ENCODE measurements around the gene C12orf42.
"Not testable (repeated sequence)": the region's sequence is repeated elsewhere in the genome, so short reads cannot be mapped to it uniquely, and the experiment has no call there.

C12orf42 gene

DNA sequence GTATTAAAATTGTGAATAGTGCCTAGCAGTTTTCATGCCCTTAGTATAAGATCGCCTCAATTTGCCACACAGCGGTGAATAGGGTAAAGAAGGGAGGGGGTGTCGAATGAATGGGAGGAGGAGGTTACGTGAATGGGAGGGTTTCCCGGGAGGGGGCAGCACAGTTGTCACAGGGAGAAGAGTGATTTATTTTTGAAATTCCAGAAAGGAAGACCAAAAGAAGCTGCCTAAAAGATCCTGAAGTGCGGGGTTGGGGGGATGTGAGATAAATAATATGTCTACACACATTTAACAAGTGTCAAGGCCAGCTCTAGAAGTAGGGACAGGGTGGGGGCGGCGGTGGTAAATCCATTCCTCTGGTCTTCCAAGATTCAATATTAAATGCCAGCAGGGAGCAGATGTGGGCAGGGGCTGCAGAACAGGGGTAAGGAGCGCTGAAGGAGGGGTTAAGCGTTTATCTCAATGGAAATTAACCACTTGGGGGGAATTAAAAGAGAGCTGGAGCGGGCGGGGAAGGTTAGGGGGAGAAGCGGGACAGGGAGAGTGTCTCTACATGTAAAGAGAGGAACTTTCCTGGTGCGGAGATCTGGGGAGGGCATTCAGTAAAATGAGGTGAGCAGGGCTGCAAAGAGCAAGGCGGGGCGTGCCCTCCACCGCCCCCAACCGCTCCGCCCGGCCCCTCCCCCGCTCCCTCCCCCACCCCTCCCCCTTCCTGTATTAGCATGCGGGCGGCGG is 867 bp downstream of the C12orf42 start:
- DNase-seq (ENCODE audit: low read depth, low spot score): no peak

DNA sequence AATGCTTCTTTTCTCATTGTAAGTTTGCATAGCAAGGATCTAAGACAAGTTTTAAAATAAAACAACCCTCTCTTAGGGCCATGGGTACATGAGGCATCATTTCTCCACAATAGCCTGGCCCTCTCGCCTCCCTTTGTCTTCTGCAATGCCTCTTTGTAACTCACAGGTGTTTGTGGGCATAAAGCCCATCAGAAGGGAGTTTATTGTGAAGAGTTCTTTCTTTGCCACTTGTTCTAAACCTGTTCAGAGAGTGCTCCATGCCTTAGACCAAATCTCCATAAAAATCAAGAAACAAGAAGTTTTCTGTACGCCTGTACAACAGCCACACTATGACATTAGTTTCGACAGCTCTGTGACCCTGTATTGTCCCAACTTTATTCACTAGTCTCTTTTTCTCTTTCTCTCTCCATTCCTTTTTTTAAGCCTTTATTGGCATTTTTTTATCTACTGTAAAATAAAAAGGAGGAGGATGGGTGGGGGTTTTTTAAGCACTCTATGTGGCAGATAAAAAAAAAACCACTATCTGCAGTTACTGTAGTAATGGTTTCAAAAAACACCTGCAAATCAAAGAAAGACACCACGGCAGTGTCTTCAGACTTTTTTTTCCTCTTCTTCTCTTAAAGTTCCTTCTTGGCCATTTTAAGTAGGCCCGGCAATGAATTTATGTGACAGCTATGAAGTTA is 1.6 kb downstream of the C12orf42 start:
- DNase-seq (ENCODE audit: low read depth, low spot score): no peak

DNA sequence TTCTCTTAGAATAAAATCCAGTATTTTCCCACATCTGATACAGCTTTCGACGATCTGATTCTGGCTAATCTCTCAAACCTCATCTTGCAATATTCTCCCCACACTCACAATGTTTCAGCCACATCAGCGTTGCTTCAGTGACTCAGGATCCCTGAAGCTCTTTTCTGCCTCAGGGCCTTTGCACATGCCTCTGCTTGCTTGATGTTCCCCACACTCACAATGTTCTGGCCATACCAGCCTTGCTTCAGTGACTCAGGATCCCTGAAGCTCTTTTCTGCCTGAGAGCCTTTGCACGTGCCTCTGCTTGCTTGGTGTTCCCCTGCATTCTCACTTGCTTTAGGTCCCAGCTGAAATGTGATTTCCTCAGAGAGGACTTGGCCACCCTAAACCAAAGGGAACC is 2.6 kb downstream of the C12orf42 start:
- DNase-seq (ENCODE audit: low read depth, low spot score): no peak

DNA sequence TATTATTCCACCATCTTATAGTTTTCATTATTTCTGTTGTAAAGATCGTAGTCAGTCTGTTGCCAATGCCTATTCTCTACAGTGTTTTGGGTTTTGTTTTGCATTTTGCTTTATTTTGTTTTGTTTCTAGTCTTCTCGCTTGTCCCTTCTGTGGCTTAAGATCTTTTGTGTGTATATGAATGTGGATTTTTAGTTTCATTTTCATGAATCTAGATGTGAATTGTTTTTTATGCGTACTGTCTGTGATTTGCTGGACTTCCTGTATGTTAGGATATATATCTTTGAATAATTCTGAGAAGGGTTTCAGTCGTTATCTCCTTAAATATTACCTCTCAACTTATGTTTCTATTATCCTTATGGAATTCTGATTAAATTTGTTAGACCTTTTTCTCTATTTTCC is 13.4 kb downstream of the C12orf42 start:
- DNase-seq (ENCODE audit: low read depth, low spot score): no peak

DNA sequence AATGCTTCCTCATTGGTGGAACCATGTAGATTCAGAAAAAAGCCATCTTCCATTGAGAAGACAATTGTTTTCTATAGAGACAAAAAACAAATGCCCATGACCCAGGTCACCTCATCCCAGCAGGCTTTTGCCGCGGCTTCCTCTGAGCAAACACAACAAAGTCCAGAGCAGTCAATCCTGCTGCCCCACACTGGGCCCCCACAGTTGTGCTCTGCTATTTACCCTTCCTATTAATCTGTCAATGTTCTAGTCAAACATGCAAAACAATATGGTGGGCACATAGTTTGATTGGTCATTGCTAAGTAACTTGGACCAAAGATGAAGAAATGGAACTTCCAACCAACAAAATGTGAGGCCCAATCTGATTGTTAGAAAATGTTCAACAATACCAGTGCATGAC is 20.7 kb downstream of the C12orf42 start:
- no peak for DNase-seq (ENCODE audit: low read depth, low spot score)

DNA sequence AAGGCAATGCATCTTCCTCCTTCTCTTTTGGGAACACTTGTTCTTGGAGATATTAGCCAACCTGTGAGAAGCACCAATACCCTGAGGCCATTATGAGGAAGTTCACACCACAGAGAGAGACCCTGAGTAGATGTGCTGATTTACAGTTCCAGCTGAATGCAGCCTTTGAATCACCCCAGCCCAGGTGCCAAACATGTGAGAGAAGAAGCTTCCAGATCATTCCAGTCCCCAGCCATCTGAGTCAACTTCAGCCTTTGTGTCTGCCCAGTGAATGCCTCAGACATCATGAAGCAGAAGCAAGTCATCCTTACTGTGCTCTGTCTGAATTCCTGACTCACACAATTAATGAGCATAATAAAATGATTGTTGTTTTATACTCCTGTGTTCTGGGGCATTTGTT is 25.1 kb downstream of the C12orf42 start:
- DNase-seq (ENCODE audit: low read depth, low spot score): peak; percentile 33

DNA sequence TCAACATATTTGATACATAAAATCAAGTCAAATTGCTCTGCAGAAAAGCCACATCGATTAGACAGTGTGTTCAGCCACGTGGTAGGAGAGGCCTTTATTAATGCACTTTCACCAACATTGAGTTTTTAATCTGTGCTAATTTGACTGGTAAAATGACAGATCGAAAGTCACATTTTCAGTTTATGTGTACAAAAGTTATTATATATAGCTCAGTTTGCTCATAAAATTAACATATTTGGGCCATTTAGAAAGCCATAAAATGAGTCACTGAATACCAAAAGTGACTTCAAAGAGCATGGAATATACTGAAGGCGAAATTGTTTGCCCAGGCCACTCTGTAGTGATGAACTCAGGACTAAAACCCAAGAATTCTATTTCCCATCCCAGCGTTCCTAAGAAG is 26.0 kb downstream of the C12orf42 start:
- DNase-seq (ENCODE audit: low read depth, low spot score): no peak

DNA sequence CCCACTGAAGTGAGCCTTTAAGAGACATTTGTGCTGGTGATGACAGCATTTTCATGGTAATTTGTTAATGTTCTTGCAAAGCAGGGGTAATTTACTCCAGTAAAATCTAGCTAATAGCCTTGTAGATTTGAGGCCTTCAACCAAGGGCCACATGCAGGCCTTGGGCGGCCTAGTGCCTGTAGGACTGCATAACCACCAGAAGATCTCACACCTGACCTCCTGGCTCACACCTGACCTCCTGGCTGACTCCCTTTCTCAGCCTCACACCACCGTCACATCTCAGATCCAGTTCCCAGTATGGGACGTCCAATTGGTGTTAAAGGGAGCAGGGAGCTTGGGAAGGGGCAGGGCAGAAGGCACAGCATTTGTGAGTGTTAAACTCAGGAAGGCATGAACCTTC is 26.9 kb downstream of the C12orf42 start:
- DNase-seq (ENCODE audit: low read depth, low spot score): no peak

DNA sequence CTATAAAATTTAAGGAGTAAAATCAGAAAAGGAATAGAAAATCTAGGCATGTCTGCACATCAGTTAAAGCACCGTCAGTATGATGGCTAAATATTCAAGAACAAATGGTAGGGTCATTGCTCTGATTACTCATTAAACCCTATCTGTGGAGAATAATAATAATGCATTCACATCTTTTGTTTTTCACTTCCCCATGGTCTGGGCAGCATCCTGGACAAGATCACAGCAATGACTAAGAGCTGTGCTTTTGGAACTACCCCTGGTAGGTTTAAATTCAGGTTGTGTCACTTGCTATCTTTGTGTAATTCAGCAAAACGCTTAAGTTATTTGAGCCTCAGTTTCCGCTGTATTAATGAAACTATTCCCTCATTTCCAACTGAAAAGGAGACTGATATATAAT is 33.1 kb downstream of the C12orf42 start:
- no peak for DNase-seq (ENCODE audit: low read depth, low spot score)

DNA sequence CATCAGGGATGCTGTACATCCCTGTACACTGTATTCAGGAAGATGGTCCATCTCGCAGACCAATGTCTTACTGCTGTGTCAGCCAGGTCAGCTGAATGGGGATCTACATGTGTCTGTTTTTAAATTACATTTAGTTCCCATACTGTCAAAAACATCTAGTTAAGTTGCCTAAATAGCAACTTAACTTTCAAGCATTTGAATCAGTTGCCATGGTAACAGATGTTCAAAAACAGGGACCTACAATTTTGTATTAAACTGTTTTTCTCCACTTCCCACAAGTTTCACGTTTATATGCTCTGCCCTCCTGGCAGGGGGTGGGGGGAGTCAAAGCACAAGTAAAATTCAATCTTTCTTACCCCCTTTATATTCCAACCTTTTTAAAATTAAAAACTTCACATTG is 38.3 kb downstream of the C12orf42 start:
- no peak for DNase-seq (ENCODE audit: low read depth, low spot score)

DNA sequence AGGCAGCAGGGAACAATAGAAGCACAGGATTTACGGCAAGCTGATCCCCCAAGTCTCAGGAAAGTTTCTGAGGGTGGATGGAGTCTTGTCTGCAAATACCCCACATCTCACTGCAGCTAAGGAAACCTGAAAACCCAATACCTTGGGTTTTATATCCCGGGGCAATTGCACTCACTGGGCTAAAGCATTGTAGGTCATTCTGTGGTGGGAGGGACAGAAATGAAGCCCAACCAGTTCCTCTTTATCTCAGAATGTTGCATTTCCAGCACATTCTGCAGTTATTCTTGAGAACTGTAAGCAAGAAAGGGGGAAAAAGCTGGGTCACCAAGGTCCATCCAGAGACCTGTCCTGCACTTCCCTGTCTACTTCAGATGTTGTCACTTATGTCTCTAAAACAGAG is 39.8 kb downstream of the C12orf42 start:
- DNase-seq (ENCODE audit: low read depth, low spot score): no peak

DNA sequence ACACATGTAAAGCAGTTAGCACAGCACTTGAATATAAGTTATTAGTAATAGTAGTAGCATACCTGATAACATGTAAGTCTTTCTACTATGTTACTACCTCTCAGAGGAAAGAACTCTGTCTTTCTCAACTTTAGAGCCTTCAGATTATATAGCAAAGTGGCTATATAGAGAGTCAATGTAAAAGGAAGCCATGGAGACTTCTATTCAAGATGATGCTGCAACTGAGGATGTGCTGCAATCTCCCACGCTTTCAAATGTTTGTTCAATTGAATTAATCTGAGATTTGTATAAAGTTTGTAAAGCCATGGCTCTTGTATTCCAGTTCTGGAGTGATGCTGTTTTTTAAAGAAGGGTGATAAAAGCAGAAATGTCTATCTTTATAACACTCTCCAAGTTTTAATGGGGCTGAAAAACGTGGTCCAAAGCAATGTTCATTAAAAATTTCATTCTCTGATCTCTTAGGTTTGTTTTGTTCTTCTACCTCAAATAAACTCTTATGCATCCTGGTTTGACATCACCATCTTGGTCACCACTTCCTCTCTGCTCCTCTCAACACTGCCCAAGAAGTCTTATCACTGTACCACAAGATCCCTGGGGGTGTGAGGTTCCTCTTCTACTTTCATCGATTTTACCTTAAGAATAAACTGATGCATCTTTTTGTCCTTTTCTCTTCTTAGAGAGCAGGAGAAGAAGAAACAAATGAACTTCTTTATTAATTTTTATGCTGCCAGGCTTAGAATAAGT is 40.6 kb downstream of the C12orf42 start:
- DNase-seq (ENCODE audit: low read depth, low spot score): no peak

DNA sequence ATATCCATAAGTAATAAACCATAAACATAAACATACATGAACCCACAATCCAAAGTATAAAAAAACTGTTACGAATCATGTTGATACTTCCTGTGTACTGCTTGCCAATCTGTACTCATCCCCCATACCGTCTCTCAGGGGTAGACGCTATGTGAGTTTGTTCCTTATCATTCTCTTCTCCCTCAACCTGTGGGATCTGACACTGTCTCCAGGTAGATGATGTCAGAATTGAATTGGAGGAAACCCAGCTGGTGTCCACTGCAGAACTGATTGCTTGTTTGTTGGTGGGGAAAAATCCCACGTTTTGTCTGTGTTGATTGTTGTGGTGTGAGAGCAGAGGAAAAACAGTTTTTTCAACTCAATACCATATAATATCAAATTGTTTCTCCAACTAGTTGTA is 50.8 kb downstream of the C12orf42 start:
- no peak for DNase-seq (ENCODE audit: low read depth, low spot score)

DNA sequence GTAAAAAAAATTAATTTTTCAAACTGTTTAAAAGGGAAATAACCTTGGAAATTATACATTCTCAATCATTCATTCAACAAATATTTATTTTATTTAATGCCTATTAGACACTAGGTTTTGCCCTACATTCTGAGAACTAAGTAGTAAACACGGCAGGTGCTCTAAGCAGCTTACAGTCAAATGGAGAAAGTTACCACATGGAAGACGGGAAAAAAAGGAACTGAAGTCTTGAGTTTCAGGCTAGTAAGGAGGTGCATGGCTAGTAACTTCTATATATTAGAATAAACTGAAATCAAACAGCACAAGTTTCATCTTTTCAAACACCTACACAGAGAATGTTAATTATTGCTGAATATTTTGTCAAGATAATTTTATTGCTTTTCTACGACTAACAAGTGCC is 52.9 kb downstream of the C12orf42 start:
- no peak for DNase-seq (ENCODE audit: low read depth, low spot score)

DNA sequence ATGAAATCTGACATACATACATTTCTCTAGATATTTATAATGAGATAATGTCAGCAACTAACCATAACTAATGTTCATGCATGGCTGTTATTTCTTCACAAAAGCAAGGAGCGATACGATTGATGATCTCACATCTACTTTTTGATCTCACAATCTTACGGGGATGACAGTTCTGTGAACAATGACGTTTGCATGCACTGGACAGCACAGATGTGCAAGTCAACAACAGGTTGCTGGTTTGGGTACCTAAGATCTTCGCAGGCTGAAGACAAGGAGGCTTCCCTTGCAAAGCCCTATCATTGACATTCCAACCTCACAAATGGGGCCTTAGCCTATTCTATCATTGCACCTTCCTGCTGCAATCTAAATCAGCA is 53.6 kb downstream of the C12orf42 start:
- DNase-seq (ENCODE audit: low read depth, low spot score): no peak

DNA sequence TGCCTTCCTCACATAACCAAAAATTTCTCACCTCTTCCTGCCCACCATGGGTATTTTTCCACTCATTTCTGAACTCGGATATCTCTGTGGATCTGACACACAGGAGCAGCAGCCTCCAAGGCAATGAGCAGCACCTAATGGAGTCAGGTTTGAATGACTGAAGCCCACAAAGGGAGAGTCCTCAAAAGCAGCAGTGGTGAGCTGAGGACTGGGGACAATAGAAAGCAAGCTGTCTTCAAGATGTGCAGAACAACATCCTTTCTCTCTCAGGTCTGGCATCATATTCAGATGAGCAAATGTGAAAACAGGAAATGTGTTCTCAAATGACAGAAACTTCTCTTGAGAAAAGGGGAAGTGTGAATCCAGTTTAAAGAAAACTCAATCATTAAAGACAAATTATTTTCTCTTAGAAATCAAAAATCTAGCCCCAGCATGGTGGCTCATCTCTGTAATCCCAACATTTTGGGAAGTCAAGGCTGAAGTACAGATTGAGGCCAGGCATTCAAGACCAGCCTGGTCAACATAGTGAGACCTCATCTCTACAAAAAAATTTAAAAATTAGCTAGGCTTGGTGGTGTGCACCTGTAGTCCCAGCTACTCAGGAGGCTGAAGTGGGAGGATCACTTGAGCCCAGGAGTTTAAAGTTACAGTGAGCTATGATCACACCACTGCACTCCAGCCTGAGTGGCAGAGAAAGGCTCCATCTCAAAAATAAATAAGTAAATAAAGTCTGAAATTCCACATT is 54.2 kb downstream of the C12orf42 start:
- DNase-seq (ENCODE audit: low read depth, low spot score): no peak

DNA sequence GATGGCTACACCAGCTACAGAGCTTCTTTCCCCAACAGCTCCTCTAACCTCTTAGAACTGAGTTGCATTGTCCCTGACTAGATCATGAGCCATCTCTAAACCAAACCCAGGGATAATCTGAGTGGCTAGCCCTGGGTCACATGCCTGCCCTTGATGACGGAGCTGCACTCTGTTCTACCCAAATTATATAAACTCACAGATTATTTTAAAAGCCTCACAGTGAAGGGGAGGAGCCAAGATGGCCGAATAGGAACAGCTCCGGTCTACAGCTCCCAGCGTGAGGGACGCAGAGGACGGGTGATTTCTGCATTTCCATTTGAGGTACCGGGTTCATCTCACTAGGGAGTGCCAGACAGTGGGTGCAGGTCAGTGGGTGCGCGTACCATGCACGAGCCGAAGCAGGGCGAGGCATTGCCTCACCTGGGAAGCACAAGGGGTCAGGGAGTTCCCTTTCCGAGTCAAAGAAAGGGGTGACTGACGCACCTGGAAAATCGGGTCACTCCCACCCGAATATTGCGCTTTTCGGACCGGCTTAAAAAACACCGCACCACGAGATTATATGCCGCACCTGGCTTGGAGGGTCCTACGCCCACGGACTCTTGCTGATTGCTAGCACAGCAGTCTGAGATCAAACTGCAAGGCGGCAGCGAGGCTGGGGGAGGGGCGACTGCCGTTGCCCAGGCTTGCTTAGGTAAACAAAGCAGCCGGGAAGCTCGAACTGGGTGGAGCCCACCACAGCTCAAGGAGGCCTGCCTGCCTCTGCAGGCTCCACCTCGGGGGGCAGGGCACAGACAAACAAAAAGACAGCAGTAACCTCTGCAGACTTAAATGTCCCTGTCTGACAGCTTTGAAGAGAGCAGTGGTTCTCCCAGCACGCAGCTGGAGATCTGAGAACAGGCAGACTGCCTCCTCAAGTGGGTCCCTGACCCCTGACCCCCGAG is 61.3 kb downstream of the C12orf42 start:
- DNase-seq (ENCODE audit: low read depth, low spot score): not testable (repeated sequence)

DNA sequence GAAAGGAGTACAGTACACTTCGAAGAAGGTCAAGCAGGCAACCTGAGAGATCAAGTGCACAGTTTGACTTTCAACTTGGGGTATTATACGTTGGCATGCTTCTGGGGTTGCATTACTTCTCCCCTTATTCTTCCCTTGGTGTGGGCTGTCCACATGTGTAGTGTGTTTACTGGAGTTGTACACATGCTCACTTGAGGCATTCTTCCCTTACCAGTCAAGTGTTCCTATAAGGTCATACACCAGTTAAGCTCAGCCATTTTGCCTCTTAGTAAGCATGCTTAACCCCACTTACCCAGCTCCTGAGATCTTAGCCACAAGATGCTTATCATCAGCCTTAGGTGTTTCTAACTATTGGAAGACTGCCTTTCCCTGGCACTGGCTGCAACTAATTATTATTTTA is 63.8 kb downstream of the C12orf42 start:
- no peak for DNase-seq (ENCODE audit: low read depth, low spot score)

DNA sequence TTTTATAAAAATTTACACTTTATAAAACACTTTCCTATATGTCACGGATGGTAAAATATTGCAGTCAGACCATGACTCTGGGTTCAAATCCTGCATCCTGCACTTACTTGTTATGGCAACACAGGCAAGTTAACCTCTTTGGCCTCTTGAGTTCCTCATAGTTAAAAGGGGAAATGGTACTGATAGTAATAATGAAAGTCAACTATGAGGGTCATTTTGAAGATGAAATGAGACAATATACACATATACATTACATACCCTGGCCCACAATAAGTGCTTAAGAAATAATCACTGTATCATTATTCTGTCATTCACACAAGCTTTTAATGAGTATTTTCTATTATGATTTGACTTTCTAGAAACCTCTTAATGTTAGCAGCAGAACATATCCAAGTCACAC is 64.4 kb downstream of the C12orf42 start:
- DNase-seq (ENCODE audit: low read depth, low spot score): no peak

DNA sequence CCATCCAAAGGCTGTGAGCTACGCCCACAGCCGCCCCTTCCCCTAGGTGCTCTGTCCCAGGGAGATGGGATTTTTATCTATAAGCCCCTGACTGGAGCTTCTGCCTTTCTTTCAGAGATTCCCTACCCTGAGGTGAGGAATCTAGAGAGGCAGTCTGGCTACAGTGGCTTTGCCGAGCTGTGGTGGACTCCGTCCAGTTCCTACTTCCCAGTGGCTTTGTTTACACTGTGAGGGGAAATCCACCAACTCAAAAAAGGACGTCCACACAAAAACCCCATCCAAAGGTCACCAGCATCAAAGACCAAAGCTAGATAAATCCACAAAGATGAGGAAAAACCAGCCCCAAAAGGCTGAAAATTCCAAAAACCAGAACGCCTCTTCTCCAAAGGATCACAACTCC is 70.1 kb downstream of the C12orf42 start:
- DNase-seq (ENCODE audit: low read depth, low spot score): not testable (repeated sequence)
